Skeletal muscle satellite cell (primary cell): ENCODE measurements around the gene ARRDC2. TPM values are rescaled to one million over a fixed set of nuclear protein-coding genes. Genes with fewer than 3 reads are reported as not detected.

Source experiments
- small RNA-seq: library from RNA; depleted of rRNA; stranded (forward); fragments of <200 nt; gene quantifications from one replicate; pipeline ENCODE3, GENCODE V24; 2012

The ARRDC2 gene

Small RNA genes lying within 50 kb of the gene (small RNA-seq; reads per million reads assigned to genes)
- not detected for gene RNA5SP468
